ENCODE data around the gene LRP8. TPM values are rescaled to one million over a fixed set of nuclear protein-coding genes. Genes with fewer than 3 reads are reported as not detected.

LRP8 gene
- total and polyA plus RNA-seq, 10 donors = 1.7 to 14.4 (median 5.5) TPM

DNA sequence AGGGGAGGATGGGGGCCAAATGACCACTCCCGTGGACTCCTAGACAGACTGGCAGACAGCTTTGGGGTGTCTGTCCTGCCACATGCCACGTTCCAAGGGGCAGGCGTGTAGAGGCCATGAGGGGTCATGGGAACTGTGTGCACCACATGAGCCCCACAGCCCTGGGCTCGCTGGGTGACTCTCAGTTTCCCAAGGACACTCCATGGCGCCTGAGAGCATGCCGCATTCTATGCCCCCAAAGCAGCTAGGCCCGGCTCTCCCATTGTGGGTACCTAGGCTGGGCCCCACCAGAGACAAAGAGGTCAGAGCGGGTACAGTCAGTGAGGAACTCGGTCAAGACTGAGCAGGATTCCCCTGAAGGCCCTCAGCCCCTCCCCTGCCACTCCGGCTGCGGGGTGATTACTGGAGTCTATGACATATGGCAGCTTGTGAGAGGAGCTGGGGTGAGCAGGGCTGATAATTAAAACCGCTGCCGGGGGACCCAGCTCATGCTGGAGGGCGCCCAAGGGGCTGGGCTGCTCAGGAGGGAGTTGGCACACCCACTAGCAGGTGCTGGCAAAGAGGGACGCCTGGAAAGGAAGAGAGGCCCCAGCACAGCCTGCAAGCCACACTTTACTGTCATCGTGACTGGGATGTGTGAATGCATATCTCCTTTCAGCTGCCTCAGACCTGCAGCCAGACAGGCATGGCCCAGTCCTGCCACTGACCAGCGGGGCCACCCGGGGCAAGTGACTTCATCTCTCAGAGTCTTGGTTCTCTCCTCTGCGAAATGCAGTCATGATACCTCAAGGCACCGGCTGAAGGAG, 8.4 kb downstream of the LRP8 start:
- H3K9me3 ChIP-seq = no peaks in the 10 kb centered on the region
- intact Hi-C loops (cut with DNase I; ENCODE audit: low total_unique reads) = no loop called here
- no peak overlapping the region for H3K27ac ChIP-seq
- H3K4me1 ChIP-seq = peaks cover 0 to 29% (median 14%) of the 10 kb centered on the region in 6 donors
- DNase-seq = peak; percentile 51
- TF ChIP-seq CTCF (IDR thresholded peaks at IDR 0.05 in 8 of 11, conservative IDR thresholded peaks at IDR 0.05 in 3 of 11) (no peak), POLR2AphosphoS5 (IDR thresholded peaks at IDR 0.05) (no peak), POLR2A (IDR thresholded peaks at IDR 0.05) (no peak)
- no peaks in the 10 kb centered on the region for H3K27me3 ChIP-seq (replicated peaks in 1 of 7)
- WGBS, 5 donors = 75 to 86% (median 82%) methylated on average over 19 to 20 of the region's 20 CpGs
- H3K4me3 ChIP-seq = no peak overlapping the region
- peaks cover 0 to 42% (median 0%) of the 10 kb centered on the region in 6 donors for H3K36me3 ChIP-seq

DNA sequence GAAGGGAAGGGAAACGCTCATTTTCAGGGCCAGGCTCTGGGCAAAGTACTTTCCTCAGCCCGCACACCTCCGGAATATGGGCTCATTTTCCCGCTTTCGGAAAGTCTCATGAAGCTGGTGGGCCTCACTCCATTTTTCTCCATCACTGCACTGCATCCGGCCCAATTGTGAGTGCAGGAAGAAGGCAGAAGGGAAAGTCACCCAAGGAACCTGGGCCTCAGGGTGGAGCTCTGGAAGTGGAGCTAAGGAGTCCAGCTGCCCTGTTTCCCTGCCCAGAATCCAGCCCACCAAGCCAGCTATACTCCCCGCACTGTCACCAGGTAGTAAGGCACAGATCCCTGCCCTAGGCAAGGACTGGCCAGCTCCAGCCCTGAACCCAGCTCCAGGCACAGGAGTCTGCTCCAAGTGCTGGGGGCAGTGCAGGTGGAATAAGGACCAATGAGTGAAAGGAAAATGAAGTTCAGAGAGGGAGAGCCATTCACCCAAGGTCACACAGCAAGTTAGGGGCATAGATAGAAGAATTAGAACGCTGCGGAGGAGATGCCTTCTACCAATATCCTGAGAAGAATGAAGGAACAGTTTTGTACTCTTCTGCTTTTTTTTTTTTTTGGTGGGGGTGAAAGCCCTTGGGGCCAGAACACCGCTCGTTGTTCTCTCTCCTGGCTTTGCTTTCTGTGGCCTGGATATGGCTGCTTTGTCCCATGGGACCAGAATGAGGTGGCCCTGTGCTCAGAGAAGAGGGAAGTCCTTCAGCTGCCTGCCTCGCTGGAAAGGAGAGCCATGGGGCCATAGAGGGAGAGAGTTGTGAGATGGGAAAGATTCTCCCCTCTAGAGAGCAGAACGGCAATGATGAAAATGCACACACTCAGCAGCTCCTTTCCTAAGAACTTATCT, 10.0 kb downstream of the LRP8 start:
- H3K4me3 ChIP-seq = no peak overlapping the region
- no peaks in the 10 kb centered on the region for H3K27me3 ChIP-seq (replicated peaks in 1 of 7)
- H3K4me1 ChIP-seq = peaks cover 0 to 40% (median 18%) of the 10 kb centered on the region in 6 donors
- H3K36me3 ChIP-seq = peaks cover 0 to 39% (median 0%) of the 10 kb centered on the region in 6 donors
- peak; percentile 34 for DNase-seq
- WGBS, 5 donors = 71 to 80% (median 76%) methylated on average over 13 of the region's 13 CpGs
- TF ChIP-seq POLR2A (IDR thresholded peaks at IDR 0.05) (no peak), POLR2AphosphoS5 (IDR thresholded peaks at IDR 0.05) (no peak), CTCF (IDR thresholded peaks at IDR 0.05 in 8 of 11, conservative IDR thresholded peaks at IDR 0.05 in 3 of 11) (no peak)
- intact Hi-C loops (cut with DNase I; ENCODE audit: low total_unique reads) = no loop called here
- H3K9me3 ChIP-seq = no peaks in the 10 kb centered on the region
- H3K27ac ChIP-seq = peak overlapping the region in 4 of 8 donors; percentile 1 to 55 (median 38)

DNA sequence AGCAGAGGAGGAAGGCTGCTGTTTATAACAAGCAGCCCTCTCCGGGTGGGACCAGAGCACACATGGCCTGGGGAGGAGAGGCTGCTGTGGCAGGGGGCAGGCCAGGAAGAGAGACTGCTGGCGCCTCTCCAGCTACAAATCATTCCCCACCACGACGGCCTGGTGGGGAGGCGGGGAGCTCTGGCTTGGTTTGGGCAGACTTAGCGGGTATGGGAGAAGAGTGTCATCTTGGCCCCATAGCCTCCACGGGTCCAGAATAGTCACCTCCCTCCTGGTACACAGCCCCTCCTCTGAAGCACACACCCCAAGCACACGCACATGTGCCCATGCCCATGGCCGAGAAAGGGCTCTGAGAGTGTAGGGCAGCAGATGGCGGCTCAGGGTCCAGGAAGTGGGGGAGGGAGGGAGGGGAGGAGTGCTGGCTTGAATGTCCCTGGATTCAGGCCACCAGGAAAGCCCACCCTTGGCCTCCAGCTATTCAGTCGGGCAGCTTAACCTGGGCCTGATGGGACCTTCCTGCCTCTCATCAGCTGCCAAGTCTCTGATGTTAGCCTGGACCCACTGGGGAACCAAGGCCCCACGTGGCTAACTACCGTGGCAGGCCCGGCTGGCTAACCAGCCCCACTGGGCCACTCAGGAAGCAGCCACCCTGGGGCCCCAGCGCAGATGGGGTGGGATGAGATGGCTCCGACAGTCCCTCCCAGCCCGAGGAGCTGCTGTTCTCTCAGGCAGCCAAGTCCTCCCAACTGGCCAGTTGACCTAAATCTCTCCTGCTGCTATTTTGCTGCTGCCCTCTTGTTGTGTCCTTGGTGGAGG, 10.9 kb downstream of the LRP8 start:
- Histone ChIP-seq H3K27ac (peak overlapping the region in 5 of 8 donors; percentile 1 to 55 (median 40)), H3K9me3 (no peaks in the 10 kb centered on the region), H3K27me3 (replicated peaks in 1 of 7) (no peaks in the 10 kb centered on the region), H3K4me1 (peaks cover 0 to 40% (median 18%) of the 10 kb centered on the region in 6 donors), H3K4me3 (no peak overlapping the region), H3K36me3 (peaks cover 0 to 47% (median 0%) of the 10 kb centered on the region in 6 donors)
- WGBS, 5 donors = 39 to 53% (median 42%) methylated on average over 9 to 17 of the region's 17 CpGs
- intact Hi-C loops (cut with DNase I; ENCODE audit: low total_unique reads) = no loop called here
- TF ChIP-seq POLR2AphosphoS5 (IDR thresholded peaks at IDR 0.05) (no peak), CTCF (IDR thresholded peaks at IDR 0.05 in 8 of 11, conservative IDR thresholded peaks at IDR 0.05 in 3 of 11) (no peak), POLR2A (IDR thresholded peaks at IDR 0.05) (no peak)
- DNase-seq = peak; percentile 56

All from spleen (tissue), 11 donors.